8988T (cell line): ENCODE results near the gene VAV2.

Experiments
- DNase-seq: peaks from one replicate; pipeline ENCODE4 v3.0.0; 2011

The VAV2 gene

DNA sequence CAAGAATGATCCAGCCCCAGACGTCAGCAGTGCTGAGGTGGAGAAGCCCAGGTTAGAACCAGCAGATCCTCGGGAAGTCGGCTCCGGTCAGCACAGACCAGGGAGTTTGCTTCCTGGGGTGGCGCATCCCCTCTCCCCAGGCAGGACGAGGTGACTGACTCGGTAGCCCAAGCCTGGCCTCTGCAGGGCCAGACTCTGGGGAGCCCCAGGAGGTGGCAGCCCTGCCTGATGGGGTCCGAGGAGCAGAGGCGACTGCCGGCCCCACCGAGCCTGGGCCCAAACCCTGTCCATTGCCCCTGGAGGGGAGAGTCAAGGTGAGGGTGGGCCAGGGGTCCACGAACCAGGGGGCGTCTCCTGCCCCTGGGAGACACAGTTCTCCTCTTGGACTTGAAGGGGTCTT is 201.1 kb downstream of the VAV2 start:
- DNase-seq: no peak

DNA sequence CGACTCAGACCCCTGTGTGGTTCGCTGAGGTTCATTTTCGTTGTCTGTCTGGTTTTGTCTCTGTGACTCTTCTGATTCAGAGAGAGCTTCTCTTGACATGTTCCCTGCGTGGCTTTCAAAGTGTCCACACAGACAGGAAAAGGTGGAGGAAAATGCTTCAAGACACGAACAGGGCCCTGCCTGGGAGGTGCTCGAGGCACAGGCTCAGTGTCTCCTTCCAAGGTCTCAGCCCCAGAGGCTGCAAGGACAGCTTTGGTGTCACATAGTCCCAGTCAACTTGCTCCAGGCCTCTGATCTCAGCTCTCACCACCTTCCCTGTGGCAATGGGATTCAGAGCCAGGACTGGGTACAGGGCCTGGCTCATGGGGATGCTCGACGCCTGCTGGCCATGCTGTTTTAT is 202.3 kb downstream of the VAV2 start:
- DNase-seq: no peak

DNA sequence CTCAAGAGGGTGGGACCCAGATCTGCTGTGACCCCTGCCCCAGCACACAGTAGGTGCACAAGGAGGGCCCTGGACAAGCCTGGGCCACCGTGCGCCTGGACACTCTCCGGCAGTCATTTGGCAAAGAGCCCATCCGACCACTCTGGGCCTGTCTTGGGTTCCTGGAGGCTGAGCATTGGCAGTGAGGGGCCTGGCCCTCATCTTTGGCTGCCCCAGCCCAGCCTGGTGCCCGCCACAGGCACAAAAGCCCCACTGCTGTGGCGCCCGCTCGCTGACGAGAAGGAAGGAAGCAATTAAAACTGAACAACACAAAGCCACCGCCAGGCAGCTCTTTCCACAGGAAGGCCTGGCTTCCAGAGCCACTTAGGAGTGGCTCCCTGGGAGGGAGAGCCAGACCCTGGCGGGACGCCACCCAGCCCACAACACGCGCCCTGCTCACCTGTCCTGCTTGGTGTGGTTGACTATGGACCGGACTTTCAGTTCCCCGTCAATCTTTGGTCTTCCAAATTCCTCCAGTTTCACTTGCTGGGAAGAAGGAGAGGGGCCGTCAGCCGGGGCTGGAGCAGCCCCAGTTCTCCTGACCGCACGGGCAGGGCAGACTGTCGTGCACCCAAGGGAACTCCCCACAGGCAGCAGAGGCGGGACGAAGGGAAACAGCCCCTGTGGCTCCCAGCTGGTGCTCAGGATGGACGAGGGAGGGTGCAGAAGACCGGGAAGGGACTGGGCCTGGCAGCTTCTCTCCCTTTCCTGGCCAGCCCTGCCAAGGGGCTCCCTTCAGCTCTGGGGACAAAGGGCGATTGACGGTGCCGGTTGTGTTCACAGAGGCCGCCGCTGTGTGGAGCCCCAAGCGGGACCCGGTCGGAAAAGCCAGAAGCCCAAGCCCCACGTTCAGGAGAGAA is 203.1 kb downstream of the VAV2 start:
- no peak for DNase-seq

DNA sequence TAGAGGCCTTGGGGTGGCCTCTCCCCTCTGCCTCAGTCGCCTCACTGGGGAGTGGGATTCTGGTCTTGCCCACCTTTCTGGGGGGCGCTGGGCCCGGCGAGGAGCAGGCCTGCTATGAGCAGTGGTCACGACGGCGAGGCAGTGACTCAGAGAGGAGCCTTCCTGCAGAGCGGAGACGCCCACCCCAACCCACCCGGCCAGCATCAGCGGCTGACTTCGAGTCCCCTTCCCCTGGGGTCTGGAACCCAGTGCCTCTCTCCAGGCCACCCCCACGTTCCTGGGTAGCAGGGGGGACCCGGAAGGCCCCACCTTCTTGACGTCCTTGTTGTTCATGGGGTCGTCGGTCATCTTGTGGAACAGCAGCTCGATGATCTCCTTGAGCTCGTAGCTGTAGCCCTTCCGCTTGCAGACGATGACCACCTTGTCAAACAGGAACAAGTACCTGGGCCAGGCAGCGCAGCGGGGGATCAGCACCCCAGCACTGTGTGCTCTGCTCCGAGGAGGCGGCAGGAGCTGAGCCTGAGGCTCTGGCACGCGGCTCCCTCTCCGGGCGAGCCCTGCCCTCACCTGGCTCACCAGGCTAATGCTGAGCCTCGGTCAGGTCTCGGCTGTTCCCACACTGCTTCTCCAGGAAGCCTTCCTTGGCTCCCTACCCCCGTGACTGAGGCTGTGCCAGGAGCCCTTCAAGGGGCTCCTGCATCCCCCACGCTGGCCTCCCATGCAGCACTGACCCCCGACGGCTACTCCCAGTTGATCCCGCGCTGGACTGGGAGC is 203.9 kb downstream of the VAV2 start:
- no peak for DNase-seq

DNA sequence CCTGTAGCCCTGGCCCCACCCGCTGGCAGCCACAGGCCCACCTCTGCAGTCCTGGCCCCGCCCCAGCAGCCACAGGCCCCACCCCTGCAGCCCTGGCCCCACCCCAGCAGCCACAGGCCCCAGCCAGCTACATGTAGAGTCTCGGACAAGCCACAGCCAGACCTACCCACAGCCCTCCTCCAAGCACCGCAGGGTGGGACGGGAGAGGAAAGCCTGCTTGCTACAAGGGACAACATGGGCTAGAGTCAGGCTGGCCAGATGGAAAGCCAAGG is 204.4 kb downstream of the VAV2 start:
- DNase-seq: peak; percentile 92

DNA sequence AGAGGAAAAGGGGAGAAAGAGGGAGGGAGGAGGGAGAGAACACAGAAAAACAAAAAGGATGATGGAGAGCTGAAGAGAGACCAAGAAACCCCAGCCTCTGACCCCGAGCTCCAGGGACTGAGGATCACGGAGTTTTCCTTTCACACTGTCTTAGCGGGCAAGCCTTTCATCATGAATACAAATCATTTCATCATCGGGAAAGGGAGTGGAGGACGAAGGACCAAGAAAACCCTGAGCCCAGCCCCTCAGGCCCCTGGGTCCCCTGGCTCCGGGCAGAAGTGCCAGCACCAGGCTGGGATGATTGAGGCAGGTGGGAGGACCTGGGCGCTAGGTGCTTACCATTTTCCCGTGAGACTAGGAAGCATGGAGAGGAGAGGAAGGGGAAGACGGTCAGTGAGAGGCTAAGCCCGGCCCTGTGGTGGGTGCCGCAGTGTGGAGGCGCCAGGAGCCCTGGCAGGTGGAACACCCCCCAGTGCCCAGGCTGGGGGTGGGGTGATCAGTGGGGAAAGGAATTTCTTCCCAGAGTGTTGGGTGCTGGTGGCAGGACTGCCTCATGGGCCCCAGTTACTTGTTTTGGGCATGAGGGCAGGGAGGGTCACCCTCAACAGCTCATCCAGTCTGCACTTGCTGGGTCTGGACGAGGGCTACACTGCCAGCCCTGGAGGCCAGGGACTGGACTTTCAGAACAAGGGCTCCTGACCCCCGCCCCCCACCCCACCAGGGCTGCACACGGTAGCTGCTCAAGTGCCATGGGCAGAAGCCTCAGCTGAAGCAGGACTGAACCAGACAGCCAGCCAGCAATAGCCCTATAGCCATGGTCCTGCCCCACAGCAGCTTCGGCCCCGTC is 205.0 kb downstream of the VAV2 start:
- no peak for DNase-seq

DNA sequence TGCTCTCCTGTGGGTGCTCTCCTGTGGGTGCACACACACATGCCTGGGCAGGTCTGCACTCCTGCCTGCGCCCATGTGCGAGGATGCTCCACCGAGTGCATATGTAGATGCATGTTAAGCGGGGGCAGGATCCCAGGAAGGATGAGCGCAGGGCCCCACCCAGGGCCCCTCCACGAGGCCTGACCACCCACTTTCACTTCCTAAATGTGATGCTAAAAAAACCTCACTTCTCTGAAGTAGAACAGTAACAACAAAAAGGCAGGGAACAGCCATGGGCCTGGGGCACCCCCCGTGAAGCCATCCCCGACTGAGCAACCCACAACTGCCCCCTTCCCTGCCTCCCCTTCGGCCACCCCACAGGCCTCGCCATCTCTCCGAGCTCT is 205.8 kb downstream of the VAV2 start:
- DNase-seq: no peak

DNA sequence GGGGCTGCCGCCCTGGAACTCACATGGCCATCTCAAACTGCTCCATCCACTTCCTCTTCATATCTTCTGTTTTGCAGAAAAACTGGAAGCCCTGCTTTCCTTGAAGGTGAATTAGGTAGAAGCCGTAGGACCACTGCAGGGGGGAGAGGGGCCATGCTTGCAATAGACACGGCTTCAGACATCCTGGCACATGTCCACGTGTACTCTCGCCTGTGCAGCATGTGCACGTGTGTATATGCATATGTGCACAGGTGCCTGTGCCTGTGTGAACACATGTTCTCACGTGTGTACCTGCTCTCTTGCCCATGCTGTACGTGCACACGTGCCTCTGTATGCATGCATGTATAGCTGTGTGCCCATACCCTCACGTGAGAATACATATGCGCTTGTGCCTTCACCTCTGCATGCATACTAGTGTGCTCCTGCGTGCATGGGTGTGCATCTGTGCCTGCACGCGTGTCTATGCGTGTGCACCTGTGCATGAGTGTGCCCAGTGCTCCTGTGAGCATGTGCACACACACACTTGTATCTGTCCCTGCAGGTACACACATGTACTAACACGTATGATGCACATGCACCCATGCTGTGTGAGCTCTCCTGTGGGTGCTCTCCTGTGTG is 206.3 kb downstream of the VAV2 start:
- DNase-seq: no peak

DNA sequence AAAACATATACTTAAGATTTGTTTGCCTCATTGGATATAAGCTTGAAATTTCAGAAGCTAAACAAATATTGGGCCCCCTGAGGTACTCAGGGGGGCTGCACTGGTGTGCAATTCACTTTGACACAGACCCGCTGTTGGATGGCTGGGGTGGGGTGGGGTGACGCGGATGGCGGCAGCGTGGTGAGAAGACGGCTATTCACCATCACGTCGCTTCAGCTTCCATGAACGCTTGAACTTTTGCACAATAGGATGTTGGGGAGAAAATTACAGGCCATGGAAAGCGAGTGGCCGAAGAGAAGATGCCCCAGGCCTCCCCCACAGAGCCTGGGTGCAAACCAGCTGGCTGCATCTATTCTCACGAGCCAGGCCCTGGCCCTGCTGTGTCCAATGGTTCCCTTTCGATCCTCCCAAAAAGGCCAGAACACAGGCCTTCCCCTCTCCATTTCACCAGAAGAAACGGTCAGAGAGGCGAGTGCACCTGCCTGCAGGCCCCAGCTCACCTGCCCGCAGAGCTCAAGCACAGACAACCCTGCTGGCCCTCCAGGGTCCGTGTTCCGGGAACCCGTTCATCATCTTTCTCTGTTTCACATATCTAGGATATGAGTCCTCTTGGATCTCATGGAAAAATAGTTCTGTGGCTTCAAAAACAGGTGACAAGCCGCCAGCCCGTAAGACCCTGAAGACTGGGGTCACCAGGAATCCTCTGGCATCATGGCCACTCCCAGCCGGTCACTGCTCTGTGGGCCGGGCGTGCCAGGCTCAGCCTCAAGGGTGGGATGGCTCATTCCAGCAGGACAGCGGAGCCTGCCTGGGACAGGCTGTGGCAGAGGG is 207.2 kb downstream of the VAV2 start:
- DNase-seq: no peak

DNA sequence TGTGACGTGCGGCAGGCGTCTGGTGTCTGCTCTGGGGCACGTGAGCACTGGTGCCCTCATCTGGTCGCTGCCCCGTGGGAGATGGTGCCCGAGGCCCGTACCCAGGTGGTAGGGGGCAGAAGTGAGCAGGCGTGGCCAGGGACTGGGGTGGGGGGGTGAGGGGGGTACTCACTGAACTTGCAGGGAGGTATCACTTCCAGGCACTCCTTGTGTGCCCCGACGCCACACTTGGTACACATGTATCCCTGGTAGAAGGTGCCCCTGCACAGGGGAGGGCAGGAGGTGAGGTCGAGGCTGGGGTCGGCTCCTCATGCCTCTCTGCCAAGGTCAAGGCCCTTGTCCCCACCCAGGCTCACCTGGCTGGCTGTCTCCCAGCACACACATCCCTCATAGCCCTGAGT is 208.8 kb downstream of the VAV2 start:
- DNase-seq: no peak

DNA sequence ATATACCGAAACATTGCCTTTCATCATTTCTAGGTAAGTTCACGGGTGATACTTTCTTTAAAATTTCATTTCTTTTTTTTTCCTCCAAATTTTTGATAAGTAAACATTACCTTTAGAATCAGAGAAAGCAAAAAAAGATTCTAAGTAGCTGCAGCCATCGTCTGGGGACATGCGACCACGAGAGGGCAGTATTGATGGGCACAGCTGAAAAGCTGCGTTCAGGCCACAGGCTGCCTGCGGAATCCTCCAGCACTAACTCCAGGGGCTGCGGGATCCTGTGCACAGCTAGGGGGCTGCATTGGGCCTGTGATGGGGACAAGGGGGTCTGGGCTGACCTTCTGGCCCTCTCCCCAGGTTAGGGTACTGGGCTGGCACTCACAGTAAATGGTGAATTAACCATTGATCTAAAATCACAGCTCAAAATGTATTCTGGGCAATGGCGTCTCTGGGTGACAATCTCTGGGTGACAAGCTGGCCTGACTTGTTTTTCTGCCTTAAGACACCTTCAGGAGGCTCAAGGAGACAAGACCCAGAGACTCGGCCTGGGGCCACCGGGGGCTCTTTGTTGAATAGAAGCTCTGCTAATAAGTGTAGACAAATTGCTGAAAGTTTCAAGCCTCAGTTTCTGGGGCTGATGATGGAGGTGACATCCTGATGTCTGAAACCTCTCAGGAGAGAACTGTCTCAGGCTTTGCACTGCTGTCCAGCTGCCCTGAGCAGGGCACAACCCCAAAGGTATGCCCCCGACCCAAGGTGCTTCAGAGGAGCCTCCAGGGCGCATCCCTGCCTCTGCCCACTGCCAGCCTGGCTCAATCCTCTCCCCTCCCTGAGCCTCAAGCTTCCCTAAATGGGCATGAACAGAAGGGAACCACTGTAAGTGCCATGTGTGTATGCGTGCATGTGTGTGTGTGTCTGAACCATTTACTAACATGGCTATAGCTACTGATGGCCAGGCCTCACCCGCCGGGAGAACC is 209.7 kb downstream of the VAV2 start:
- DNase-seq: peak; percentile 89

DNA sequence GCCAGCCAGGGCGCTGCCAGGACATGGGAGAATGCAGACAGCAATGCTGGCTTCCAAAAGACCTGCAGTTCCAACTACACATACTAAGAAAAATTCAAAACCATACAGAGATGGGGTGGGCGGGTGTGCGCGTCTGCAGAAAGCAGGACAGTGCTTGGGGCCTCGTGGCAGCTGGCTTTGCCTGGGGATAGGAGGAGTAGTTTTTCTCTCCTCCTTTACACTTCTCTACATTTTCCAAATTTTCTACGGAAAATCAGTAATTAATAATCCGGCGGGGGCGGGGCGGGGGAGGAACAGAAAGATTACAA is 210.3 kb downstream of the VAV2 start:
- DNase-seq: no peak

DNA sequence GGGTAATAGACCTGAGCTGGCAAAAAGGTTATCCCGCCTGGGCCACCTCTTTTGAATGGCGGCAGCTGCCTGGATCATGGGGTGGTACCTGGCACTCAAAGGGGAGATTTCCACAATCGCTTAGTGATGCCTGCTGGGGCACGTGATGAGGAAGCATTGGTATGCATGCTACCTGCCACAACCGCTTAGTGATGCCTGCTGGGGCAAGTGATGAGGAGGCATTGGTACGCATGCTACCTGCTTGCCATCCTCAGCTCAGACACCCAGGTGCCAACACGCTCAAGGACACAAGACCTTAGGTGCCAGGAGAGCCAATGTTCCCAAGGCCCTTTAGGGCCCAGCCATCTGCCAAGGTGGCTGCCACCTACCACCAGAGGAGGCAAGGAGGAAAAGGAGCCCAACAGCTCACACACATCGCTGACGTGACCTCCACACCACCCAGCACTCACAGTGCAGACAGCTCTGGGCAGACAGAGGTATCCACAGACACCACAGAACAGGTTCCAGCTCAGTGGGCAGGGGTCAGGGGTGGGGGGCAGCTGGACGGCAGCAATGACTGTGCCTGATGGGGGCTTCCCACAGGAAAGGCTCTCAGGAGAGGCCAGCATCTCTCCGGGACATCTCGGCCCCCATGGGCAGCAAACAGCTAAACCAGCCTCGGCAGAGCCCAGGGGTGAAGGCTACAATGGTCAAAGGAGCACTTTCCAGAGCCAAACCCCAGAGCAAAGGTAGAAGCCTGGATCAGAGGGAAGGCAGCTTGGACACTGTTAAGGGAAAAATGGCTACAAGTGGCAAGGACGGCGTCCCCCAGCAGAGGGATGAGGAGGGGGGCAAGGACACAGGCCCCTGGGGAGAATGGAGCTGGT is 210.9 kb downstream of the VAV2 start:
- DNase-seq: no peak

DNA sequence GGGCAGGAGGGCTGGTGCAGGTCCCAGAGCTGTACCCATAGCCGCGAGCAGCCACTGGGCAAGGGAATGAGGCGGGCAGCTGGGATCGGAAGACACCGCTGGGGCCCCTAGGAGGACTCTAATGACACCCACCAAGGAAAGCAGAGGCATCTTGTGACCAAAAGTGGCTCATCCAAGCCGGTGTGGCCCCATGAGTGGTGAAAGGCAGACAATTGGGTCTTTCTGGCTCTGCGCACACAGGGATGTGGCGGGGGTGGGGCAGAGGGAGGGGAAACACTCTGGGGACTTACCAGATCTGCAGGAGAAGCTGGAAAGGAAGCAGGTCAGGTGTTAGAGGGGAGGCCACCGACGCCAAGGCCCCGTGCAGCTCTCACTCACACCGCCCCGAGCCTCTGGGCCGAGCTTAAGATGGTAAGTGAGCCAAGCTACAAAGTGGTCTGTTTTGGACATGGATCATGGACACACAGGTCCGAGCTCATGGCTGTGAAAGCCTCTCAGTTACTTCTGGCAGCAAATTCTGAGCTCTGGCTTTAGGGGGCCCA is 211.6 kb downstream of the VAV2 start:
- no peak for DNase-seq

DNA sequence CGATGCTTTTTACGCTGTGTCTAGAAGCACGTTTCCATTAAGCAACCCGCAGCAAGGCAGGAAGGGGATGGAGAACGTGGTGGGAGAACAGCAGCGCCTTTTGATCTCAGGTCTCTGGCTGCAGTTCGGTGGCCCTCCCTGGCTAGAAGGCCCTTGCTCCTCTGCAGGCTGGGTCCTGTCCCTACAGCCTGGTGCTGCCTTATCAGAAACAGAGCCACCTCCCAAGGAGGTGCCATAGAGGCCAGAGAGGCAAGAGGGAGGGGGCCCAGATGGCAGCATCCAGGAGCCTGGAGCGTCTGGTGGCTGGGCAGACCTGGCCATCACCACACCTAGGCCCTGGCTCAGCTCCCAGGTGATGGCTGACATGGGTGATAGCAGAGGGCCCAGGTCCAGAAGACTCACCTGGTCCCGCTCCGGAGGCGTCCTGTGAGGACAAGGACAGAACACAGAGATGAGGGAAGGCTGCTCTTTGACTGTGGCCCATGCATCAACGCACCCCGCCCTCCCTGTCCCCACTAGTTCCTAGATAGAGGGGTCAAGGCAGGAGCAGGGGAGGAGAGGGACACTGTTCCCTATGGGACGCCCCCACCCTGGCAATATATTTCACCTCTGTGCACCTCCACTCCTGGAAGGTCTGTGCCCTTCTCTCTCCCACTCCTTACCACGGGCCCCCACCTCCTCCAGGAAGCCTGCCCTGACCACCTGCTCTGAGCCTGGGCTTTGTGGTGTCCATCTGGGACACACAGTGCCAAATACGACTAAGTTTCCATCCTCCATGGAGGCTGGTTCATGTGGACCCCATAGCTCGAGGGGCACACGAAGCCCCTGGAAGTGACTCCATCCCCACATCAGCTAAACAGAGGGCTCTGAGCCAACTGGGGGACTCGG is 212.4 kb downstream of the VAV2 start:
- no peak for DNase-seq

DNA sequence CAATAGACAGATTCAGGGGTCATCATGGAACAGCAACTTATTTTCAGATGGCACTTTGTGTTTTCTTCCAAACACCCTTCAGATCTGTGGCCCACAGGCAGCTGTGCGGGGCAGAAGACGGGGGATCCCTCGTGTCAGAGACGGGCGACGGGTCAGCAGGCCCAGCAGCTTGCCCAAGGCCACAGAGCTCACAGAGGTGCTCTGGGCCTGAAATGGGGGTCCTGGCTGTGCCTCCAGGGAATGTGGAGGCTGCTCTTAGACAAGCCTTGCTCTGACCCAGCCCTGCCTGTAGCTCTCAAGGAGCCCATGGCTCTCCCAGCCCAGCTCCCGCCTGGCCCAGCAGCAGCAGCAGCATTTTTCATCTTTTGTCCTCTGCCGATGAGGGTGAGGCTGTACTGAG is 213.0 kb downstream of the VAV2 start:
- no peak for DNase-seq

DNA sequence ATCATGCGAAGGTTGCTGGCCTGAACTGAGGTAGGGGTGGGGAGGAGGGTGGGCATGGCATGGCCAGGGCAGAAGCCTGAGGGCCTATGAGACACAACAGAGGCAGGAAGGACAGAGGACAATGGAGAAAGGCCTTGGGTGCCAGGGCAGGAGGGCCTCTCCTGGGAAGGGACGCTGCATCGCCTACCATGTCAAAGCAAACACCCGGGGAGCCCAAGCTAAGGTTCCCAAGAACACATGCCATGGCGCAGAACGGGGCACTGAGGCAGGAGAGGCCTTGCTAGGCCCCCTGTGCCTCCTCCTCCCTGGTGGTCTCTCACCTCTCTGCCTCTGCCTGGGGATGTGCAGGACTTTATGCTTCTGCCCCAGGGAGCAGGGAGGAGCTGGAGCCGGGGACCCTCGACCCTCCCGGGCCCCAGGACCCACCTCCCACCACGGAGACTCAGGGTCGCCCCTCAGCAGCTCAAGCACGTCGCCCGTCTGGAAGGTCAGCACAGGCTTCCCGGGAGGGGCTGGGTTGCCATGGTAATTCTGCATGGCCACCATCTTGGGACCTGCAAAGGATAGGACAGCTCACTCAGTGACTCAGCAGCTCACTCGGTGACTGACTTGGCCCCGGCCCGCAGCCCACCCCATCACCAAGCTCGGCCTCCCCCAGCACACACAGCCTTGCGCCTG is 213.6 kb downstream of the VAV2 start:
- DNase-seq: no peak

DNA sequence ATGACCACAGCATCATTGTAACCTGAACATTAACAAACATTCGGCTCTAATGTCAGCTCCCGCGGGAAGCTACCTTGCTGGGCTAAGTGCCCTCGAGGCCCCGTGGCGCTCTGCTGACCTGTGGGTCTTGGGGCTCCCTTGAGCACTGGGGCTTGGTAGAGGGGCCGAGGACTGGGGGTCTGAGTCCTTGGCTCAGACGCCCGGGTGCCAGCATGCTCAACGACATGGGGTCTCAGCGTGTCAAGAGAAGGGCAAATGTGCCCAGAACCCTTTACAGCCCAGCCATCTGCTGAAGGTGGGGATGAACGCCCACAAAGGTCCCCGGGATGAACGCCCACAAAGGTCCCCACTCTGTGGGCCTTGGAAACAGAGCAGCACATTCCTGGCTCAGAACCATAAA is 214.3 kb downstream of the VAV2 start:
- DNase-seq: no peak
